Ascending aorta (tissue), 2 donors: Measurements from ENCODE around the gene GRIK2. TPM values are rescaled to one million over a fixed set of nuclear protein-coding genes. Genes with fewer than 3 reads are reported as not detected.
"Not testable (repeated sequence)": the region's sequence is repeated elsewhere in the genome, so short reads cannot be mapped to it uniquely, and the experiment has no call there.

Experiments
- DNase-seq, 2 donors: peaks; one replicate each; pipeline ENCODE4 v3.0.0-alpha.2; 2019; ENCODE audit warnings: low spot score in 2 of 2
- H3K27ac ChIP-seq, 2 donors: fragments of 200-600 bp; sonication (generic); one replicate each; pipeline ENCODE4 v1.5.1; 2016 to 2017; ENCODE audit warnings: mild to moderate bottlenecking in 1 of 2
- H3K27me3 ChIP-seq: fragments of 200-600 bp; sonication (generic); one replicate; pipeline ENCODE4 v1.5.1; 2017
- H3K36me3 ChIP-seq, 2 donors: fragments of 200-600 bp; sonication (generic); one replicate each; pipeline ENCODE4 v1.5.1; 2016
- H3K4me1 ChIP-seq, 2 donors: fragments of 200-600 bp; sonication (generic); one replicate each; pipeline ENCODE4 v1.5.1; 2016 to 2017; ENCODE audit warnings: mild to moderate bottlenecking in 1 of 2
- H3K4me3 ChIP-seq, 2 donors: fragments of 200-600 bp; sonication (generic); one replicate each; pipeline ENCODE4 v1.5.1; 2016 to 2017; ENCODE audit warnings: mild to moderate bottlenecking in 1 of 2
- H3K9me3 ChIP-seq, 2 donors: fragments of 200-600 bp; sonication (generic); one replicate each; pipeline ENCODE4 v1.5.1; 2016
- intact Hi-C: fragments of 100-400 bp; cut with DNase I; formaldehyde crosslinking; loops from one replicate; pipeline ENCODE4 v1.15.1; 2023
- total RNA-seq: library from RNA; depleted of rRNA; stranded (reverse); fragments of >200 nt; gene quantifications from one replicate; pipeline ENCODE4 v1.1.0, GENCODE V29; 2016
- TF ChIP-seq, protein P1 (sequence below), 3 experiments: fragments of 200-600 bp in 2 of 3; fragments of 450-650 bp in 1 of 3; sonication (generic) in 2 of 3; IDR thresholded peaks; one replicate each; pipeline ENCODE4 v1.5.1; 2016 to 2019; ENCODE audit warnings: antibody characterized with exemption in 3 of 3, mild to moderate bottlenecking in 1 of 3, moderate library complexity in 1 of 3

The GRIK2 gene
- not detected for total RNA-seq

DNA sequence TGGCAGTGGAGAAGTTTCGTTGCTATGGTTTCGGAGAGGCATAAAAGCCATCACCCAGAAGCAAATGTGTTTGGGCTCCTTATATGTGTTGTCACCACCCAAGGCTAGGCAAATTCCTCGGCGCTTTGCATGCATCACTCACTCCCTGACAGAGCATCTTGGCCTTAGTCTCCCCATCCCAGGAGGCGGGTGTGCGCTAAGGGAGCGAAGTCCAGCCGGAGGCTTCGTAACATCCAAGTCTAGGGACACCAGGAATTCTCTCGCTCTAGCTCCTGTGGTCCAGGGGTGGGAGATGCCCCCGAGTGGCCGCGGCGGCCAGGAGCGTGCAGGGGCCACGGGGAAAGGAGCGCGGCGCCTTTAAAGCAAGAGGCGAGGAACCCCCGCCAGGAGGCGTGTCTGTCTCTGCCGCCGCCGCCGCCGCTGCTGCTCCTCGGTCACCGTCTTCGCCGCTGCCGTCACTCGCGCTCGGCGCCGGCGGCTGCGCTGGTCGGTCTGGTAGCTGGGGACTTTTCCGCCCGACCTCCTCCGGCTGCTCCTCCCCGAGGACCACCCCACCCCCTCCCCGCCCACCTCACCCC is at the start of gene GRIK2:
Gene GRIK2, plus strand, starts transcription at position 458 of the 578 bp plus-strand sequence.
- no peak for DNase-seq
- Histone ChIP-seq H3K36me3 (no peaks in the 10 kb centered on the region), H3K9me3 (no peaks in the 10 kb centered on the region), H3K27ac (no peak within 1 kb of the TSS), H3K4me1 (no peaks in the 10 kb centered on the region), H3K27me3 (no peaks in the 10 kb centered on the region), H3K4me3 (peak within 1 kb of the TSS; percentile 46 to 58)
- TF ChIP-seq, protein P1, sequence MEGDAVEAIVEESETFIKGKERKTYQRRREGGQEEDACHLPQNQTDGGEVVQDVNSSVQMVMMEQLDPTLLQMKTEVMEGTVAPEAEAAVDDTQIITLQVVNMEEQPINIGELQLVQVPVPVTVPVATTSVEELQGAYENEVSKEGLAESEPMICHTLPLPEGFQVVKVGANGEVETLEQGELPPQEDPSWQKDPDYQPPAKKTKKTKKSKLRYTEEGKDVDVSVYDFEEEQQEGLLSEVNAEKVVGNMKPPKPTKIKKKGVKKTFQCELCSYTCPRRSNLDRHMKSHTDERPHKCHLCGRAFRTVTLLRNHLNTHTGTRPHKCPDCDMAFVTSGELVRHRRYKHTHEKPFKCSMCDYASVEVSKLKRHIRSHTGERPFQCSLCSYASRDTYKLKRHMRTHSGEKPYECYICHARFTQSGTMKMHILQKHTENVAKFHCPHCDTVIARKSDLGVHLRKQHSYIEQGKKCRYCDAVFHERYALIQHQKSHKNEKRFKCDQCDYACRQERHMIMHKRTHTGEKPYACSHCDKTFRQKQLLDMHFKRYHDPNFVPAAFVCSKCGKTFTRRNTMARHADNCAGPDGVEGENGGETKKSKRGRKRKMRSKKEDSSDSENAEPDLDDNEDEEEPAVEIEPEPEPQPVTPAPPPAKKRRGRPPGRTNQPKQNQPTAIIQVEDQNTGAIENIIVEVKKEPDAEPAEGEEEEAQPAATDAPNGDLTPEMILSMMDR (IDR thresholded peaks at IDR 0.05) = no peak
- intact Hi-C loops = no loop called here

DNA sequence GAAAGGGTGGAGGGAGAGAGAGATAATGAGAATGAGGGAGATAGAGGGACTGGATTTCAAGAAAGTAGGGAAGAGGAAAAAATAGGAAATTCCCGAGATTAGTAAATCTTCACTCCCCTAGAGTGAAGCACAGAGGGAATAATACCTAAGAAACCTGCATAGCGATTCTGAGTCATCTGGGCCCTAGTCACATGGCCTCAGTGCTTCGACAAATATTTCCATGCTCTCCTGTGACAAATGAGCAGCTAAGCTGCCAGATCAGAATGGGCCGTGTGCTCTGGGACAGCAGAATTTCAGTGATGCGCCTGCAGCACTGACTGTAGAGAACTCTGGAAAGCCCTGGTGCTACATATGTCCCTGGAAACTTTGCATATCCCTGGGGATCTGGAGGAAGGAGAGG is 48.6 kb upstream of the GRIK2 start:
- intact Hi-C loops = no loop called here
- no peak for DNase-seq
- H3K27ac ChIP-seq = no peak overlapping the region

DNA sequence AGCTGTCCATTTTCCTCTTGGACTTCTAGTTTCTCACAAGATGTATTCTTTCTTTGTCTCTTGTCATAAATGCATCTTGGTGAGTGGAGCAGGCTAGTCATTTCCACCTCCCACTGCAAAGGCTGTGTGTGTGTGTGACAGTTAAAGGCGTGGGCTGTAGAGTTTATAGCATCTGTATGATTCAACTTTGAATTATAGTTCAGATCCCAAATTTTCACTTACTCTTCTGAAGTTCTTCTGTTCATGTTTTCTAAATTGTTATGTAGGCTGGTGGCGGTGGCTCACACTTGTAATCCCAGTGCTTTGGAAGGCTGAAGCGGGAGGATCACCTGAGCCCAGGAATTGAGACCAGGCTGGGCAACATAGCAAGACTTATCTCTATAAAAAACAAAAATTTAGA is 44.7 kb upstream of the GRIK2 start:
- H3K27ac ChIP-seq = no peak overlapping the region
- H3K4me1 ChIP-seq = no peaks in the 10 kb centered on the region
- H3K27me3 ChIP-seq = no peaks in the 10 kb centered on the region
- DNase-seq = no peak
- TF ChIP-seq, protein P1 (IDR thresholded peaks at IDR 0.05) = no peak
- H3K9me3 ChIP-seq = no peaks in the 10 kb centered on the region
- H3K36me3 ChIP-seq = no peaks in the 10 kb centered on the region
- intact Hi-C loops = no loop called here
- no peak overlapping the region for H3K4me3 ChIP-seq

More for the DNA sequence above, 48.6 kb upstream of the GRIK2 start:
- Histone ChIP-seq H3K36me3 (no peaks in the 10 kb centered on the region), H3K9me3 (no peaks in the 10 kb centered on the region), H3K27me3 (no peaks in the 10 kb centered on the region), H3K4me3 (no peak overlapping the region), H3K4me1 (no peaks in the 10 kb centered on the region)
- TF ChIP-seq, protein P1 (IDR thresholded peaks at IDR 0.05) = no peak

DNA sequence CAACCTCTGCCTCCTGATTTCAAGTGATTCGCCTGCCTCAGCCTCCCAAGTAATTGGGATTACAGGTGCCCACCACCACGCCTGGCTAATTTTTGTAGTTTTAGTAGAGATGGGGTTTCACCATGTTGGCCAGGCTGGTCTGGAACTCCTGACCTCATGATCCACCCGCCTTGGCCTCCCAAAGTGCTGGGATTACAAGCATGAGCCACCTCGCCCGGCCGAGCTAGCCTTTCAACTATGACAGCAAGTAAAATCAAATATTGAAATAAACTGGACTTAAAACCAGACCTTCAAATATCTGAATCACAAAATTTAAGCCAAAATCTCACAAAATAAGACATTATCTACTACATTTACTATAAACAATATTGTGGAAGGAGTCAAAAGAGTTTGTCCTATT is 42.9 kb upstream of the GRIK2 start:
- H3K4me3 ChIP-seq, H3K9me3 ChIP-seq, H3K4me1 ChIP-seq, H3K27me3 ChIP-seq, DNase-seq, intact Hi-C loops, H3K36me3 ChIP-seq, H3K27ac ChIP-seq: not testable (repeated sequence)

DNA sequence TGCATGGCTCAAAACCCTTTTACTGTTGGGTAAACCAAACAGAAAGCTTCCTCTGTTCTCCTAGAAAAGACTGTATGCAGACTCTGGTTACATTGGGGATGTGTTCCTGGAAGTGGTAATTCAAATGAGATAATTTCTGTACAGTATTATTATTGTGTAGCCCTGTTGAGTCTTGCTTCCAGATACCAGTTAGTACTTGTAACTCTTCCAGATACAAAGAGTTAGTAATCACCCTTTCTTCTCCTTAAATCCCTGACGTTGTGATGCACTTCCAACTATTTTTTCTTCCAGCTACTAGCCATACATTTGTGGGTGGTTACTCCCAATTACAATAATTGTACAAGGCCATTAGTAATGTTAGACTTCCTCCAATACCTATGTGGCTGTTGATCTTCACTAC is 42.3 kb upstream of the GRIK2 start:
- intact Hi-C loops = no loop called here
- Histone ChIP-seq H3K9me3 (no peaks in the 10 kb centered on the region), H3K4me3 (no peak overlapping the region), H3K27me3 (no peaks in the 10 kb centered on the region), H3K36me3 (no peaks in the 10 kb centered on the region), H3K4me1 (no peaks in the 10 kb centered on the region), H3K27ac (no peak overlapping the region)
- TF ChIP-seq, protein P1 (IDR thresholded peaks at IDR 0.05) = no peak
- no peak for DNase-seq

DNA sequence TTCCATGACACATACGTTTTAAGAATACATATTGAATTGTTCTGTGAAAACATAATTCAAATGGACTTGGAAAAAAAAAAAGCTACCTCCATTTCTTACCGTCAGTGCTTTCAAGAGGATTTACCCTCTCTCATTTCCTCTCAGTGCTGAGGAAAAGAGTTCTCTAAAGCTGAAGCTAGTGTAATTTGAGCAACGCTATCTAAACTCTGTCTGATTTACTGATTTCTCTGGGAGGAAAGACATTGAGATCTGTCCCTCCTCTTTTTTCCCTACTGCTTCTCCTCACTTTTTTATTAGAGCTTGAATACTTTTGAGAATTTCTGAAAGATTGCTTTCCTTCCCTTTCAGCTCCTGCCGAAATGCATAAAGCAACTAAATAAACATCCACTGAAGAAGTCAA is 41.2 kb upstream of the GRIK2 start:
- intact Hi-C loops = no loop called here
- Histone ChIP-seq H3K27me3 (no peaks in the 10 kb centered on the region), H3K4me3 (no peak overlapping the region), H3K27ac (no peak overlapping the region), H3K36me3 (no peaks in the 10 kb centered on the region), H3K4me1 (no peaks in the 10 kb centered on the region), H3K9me3 (no peaks in the 10 kb centered on the region)
- TF ChIP-seq, protein P1 (IDR thresholded peaks at IDR 0.05) = no peak
- no peak for DNase-seq
